AG09309 (cell line): ENCODE measurements around the gene TBXA2R.

Source experiments
- DNase-seq: peaks from one replicate; pipeline ENCODE4 v3.0.0-alpha.2; 2010; ENCODE audit warnings: low read depth
- H3K4me3 ChIP-seq: 2 replicates; pipeline ENCODE4 v1.5.1; 2011; ENCODE audit warnings: mild to moderate bottlenecking, low read depth, low read length, moderate library complexity; ENCODE audit not compliant: control insufficient read depth
- CTCF ChIP-seq: IDR thresholded peaks from 2 replicates; pipeline ENCODE4 v1.5.1; 2011; ENCODE audit warnings: mild to moderate bottlenecking, low read depth, low read length, inconsistent platforms; ENCODE audit not compliant: insufficient read depth, control insufficient read depth; ENCODE audit errors: missing control alignments

Gene TBXA2R

GRCh38 chr19:3623716-3624115 lies 17.0 kb upstream of the TBXA2R start:
- TF ChIP-seq CTCF, result no peak
- H3K4me3 ChIP-seq, result no peak overlapping the region
- no peak for DNase-seq

GRCh38 chr19:3622224-3622623 lies 15.5 kb upstream of the TBXA2R start:
- TF ChIP-seq CTCF, result no peak
- H3K4me3 ChIP-seq, result no peak overlapping the region
- no peak for DNase-seq

- DNase-seq, result no peak
- no peak for TF ChIP-seq CTCF
- H3K4me3 ChIP-seq, result no peak overlapping the region
Measured at GRCh38 chr19:3621689-3622088, 15.0 kb upstream of the TBXA2R start.

- H3K4me3 ChIP-seq, result no peak overlapping the region
- DNase-seq, result no peak
- no peak for TF ChIP-seq CTCF
Measured at GRCh38 chr19:3620817-3621547, 14.3 kb upstream of the TBXA2R start.

GRCh38 chr19:3620145-3620816 lies 13.6 kb upstream of the TBXA2R start:
- TF ChIP-seq CTCF, result no peak
- H3K4me3 ChIP-seq, result no peak overlapping the region
- no peak for DNase-seq

GRCh38 chr19:3619631-3620012 lies 12.9 kb upstream of the TBXA2R start:
- no peak overlapping the region for H3K4me3 ChIP-seq
- TF ChIP-seq CTCF, result no peak
- DNase-seq, result no peak
